ENCODE data around the gene PBLD. TPM values are rescaled to one million over a fixed set of nuclear protein-coding genes. Genes with fewer than 3 reads are reported as not detected.
"Not testable (repeated sequence)": the region's sequence is repeated elsewhere in the genome, so short reads cannot be mapped to it uniquely, and the experiment has no call there.

The PBLD gene
- polyA plus RNA-seq, 3 donors, result 58.0 to 98.2 (median 92.0) TPM

DNA sequence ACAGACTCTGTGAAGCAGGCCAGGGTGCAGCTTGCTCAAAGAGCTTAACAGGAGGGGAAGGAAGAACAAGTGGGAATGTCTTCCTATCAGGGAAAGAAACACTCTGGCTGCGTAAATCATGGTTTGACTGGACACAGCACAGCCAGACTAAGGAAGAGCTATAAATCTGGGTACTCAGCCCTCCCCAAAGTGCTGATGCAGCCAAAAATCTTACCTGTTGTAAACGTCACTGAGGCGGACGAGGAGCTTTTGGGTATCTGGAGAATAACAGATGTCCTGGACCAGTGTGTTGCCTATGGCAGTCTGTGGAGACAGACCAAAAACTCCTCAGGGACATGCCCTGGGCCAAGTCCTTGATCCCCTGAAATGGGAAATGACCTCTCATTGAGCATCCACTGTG lies 44.0 kb downstream of the PBLD start:
- DNase-seq, result no peak

DNA sequence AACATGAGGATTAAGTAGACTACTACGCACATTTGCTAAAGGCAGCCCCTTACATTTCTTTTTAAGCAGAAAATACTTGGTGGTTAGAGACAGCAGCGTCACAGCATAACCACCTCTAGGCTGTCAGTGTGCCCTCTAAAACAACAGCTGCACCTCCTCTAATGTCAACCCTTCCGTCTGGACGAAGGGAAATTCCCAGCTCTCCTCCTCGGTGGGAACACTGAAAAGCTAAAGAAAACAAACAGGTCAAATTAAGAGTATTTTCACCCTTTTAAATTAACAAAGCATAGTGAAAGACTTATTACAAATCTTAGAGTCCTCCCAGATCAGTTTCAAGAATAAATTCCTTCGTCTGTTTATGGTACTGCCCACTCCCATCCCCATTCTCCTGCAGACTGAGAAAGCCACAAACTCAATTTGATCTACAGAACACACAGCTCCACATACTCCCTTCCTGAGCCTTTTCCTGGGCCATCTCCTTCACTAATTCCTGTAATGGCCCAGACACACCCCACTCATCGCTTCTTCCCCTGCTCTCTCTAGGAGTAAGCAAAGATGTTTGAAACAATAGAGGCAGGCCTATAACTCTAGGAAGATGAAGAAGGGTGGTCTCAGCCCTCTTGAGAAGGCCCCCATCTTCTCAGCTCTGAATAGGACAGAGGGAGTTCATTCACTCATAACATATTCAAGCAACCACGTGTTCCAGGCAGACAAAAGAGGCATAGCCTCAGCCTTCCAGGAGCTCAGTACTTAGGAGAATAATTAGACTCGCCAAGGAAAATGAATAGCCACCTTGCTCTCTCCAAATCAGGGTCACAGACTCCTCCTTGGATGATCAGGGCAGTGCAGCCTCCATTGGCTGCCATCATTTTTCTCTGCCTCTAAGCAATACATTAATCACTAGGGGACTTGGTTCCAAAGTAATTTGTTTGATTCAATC lies 48.4 kb downstream of the PBLD start:
- DNase-seq, result peak; percentile 77

DNA sequence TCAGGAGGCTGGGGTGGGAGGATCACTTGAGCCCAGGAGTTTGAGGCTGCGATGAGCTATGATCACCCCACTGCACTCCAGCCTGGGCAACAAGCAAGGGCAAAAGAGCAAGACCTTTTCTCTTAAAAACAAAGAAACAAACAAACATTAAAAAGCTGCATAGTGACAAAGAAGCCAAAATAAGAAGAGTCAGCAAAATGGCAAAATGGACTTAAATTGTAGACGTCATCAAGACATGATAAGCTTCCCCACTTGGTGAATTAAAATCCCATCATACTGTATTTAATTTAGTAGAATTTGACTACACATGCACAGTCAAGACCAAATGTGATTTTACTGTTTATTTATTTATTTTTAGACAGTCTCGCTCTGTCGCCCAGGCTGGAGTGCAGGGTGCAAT lies 52.0 kb downstream of the PBLD start:
- DNase-seq, result no peak

DNA sequence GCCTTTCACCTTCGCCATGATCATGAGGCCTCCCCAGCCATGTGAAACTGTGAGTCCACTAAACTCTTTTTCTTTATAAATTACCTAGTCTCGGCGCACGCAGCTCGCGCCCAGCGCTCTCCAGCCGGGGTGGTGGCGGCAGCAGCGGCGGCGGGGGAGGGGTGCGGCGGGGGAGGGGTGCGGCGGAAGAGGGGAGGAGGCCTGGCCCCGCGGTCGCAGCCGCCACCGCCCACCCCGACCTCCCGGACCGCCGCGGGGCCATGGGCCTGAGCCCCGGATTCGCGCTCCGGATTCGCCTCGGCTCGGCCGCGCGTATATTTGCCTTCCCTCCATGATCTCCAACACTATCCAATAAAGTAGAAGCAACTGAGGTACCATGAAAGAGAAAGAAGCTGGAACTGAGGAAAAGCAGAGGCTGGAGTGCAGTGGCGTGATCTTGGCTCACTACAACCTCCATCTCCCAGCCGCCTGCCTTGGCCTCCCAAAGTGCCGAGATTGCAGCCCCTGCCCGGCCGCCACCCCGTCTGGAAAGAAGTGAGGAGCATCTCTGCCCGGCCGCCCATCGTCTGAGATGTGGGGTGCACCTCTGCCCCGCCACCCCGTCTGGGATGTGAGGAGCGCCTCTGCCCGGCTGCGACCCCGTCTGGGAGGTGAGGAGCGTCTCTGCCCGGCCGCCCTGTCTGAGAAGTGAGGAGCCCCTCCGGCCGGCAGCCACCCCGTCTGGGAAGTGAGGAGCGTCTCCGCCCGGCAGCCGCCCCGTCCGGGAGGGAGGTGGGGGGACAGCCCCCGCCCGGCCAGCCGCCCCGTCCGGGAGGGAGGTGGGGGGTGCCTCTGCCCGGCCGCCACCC lies 53.6 kb downstream of the PBLD start:
- not testable (repeated sequence) for DNase-seq

DNA sequence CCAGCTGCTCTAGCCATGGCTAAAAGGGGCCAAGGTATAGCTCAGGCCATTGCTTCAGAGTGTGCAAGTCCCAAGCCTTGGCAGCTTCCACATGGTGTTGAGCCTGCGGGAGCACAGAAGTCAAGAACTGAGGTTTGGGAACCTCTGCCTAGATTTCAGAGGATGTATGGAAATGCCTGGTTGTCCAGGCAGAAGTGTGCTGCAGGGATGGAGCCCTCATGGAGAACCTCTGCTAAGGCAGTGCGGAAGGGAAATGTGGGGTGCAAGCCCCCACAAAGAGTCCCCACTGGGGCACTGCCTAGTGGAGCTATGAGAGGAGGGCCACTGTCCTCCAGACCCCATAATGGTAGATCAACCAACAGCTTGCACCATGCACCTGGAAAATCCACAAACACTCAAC lies 54.9 kb downstream of the PBLD start:
- DNase-seq, result not testable (repeated sequence)

DNA sequence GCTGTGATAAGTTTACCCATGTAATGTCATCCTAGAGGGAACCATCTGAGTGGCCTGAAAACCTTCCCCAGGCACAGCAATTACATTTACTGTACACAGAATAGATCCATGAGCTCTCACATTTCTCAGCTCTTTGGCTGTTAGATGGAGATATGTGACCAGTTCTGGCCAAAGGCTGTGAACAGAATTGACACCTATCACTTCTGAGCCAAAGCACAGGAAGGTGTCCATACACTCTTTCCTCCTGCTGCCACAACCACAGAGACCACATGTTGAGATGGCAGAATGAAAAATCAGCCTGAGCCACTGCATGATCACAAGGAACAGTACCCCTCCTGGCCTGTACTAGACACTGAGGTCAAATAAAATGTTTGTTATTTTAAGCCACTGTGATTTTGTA lies 56.5 kb downstream of the PBLD start:
- DNase-seq, result no peak

DNA sequence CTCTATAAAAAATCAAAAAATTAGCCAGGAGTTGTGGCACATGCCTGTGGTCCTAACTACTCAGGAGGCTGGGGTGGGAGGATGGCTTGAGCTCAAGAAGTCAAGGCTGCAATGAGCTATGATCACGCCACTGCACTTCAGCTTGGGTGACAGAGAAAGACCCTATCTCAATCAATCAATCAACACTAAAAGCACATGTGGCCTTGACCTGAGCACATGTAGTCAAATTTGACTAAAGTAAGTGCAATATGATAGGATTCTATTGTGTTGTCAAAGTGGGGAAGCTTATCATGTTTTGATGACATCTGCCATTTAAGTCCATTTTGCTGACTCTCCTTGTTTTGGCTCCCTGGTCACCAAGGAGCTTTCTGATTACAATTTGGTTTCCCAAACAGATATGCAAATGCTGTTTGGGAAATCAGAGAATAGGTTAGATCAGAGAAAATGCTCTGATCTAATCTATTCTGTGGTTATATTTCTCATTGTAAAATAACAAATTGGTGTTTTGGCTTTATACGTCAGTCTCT lies 57.1 kb downstream of the PBLD start:
- DNase-seq, result no peak

DNA sequence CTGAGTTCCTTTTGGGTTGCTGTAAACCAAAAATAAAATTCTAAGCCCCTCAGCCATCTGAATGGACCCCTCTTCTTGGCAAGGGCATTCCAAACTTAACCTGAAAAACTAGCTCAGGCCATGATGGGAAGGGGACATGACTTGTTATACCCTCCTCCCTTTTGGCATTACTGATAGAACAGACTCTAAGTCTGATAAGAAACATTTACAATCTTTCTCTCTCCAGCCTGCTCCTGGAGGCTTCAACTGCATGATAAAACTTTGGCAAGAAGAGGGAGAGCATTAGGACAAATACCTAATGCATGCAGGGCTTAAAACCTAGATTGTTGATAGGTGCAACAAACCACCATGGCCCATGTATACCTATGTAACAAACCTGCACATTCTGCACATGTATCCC lies 59.9 kb downstream of the PBLD start:
- no peak for DNase-seq

DNA sequence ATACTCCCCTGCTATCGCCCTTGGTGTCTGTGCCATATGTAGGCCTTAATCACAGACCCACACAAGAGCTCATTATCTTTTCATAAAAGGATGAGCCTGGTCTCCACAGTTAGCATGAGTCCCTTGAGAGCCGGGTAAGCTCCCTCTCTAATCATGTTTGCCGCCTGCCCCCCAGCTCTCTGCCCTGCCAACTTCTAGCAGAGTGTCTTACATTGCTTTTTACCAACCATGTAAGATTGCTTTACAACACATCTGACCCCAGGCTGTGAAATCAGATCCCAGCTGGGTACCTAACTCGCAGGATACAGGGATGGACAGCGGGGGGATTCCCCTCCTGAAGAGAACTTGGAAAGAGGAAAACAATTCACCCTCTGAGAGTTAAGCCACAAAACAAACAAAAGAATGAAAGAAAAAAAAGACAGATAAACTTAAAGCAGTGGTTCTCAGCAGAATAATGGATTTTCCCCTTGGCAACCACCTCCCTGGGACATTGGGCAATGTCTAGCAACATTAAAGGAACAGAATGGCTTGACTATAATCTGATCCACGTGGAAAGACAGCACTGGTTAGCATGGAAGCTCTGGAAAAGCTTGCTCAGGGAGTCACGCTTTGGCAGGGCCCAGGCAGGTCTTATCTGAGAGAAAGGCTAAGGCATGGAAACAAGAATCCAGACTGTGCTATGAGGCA lies 61.4 kb downstream of the PBLD start:
- no peak for DNase-seq

DNA sequence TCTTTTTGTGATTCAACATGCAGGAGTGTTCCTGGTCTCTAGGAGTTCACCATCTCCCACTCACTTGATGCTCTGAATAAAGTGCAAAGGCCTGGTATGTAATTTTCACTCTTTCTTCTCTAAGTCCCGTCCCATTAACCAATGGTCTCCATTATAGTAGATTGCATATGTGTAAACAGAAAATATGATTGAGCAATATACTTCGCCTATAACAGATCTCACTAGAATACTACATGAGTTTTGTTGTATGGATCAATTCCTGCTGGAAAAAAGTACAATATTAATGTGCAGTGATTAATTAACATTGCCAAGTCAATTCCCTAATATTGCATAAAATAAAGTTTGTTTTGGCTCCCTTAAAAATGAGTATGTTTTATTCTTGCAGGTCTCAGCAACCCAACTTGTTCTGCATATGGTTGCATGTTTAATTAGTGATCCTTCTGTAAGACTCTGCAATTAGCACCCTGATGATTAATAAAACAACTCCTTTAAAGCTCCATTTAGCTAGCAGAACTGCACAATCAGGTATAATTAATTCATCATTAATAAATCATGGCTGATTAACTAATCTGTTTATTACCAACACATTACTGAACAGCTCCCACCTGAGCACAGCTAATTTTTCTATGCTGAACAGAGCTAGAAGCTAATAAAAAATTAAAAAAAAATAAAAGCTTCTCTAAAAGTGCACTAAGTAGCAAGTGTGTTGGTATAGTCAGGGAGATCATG lies 63.0 kb downstream of the PBLD start:
- no peak for DNase-seq

DNA sequence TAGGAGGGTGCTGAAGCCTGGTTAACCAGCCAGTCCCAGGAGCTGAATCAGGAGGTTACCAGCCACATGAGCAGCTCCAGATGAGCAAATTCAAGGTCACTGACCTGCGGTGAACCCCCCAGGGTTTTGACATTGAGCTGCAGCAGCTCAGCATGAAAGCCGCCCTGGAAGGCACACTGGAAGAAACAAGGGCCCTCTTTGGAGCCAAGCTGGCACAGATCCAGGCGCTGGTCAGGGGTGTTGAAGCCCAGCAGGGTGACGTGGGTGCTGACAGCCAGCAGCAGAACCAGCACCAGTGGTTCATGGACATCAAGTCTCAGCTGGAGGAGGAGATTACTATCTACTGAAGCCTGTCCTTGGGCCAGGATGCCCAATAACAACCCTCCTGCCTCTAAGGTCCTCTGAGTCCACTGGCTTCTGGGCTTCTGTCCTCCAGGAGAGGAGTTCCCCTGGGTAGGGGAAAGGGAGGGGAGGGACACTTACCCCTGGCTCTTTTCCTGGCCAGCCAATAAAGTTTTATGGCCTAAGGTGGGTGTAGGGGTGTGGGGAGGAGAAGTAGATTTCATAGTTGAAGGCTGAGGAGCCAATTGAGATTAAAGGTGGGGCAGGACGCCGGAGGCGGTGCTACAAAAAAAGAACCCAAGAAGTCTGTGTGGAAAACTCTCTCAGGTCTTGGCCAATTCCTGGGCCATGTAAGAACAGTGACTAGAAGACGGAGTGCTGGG lies 71.4 kb downstream of the PBLD start:
- DNase-seq, result no peak

DNA sequence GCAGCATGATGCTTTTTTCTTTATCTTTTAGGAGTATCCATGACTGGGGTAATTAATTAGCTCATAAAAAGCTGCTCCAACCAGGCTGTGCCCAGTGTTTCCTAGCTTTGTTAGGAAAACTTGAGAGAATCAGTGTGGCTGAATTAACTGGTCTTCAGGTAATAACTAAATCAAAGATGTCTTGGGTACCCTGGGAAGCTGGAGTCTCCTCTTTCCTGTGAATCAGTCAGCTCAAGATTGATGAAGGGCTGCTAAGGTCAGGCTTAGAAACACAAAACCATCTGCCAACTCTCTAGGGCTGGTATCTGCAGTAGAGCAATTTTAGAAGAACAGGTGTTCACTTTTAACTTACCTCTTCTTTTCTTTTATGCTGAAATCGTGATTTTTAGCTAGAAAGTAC lies 79.4 kb downstream of the PBLD start:
- DNase-seq, result peak; percentile 45

DNA sequence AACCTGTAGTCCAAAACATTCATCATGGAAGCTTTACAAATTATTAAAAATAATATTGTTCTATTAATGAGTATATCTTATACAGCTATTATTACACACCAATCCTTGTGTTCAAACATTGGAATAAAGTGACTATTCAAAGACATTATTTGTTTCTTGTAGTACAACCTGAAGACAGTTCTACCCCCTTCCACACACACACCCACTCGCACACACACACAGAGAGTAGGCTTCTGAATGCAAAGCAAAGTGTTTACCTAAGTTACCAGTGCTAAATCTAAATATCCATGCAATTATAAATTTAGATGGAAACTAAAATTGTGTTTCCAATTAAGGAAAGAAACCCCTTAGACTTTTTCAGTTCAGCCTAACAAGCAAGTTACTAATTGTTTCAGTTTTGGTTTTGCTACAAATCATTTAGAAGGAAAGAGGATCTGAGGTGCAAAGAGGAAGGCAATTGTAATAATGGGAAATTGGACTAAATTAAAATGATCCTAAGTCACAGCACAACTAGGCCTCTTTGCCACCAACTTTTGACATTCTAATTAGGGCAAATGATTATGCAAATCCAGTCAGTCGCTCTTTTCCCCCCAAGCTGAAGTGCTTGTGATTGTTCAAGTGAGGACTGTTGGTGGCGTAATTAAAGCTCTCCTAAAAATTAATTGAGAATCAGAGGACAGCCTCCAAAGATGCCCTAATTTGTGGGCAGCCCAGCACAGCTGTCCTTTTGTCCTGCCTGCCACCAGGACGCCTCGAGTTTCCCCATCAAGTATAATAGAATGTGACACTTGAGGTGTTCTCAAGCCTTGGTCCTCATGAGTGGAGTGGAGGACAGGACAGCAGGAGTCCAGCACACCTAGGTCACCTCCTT lies 80.9 kb downstream of the PBLD start:
- DNase-seq, result no peak

DNA sequence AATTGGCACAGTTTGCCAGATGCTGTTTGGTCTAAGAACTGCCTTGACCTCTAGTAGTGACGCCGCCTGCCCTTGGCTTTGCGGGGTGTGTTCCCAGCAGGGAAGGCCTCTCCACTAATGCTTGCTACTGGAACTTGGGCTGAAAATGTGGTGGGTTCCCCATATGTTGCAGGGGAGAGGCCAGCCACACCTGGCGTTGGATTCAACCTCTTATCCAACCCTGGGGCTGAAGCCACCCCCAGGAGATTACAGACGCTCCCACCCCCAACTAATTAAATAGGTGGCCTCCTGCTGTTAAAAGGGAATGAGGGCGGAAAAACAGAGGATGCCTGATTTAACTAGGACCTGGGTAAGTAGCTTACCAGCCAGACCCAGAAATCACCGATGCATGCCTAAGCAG lies 81.6 kb downstream of the PBLD start:
- no peak for DNase-seq

DNA sequence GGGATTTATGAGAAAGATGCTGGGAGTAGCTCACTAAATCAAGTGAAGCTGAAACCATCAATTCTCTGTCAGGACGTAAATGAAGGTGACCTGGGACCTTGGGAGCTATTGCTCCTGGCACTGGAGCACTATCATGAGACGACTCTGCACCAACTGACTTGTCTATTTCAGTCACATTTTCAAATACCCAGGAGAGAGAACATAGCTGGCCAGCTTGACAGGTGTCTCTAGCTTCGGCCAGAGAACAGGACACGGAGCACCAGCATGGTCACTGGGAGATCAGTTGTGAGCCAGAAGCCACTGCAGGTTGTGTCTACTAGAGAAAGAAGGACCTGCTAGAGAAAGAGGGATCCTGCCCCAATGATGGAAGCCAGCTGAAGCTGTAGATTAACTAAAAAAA lies 83.4 kb downstream of the PBLD start:
- no peak for DNase-seq

DNA sequence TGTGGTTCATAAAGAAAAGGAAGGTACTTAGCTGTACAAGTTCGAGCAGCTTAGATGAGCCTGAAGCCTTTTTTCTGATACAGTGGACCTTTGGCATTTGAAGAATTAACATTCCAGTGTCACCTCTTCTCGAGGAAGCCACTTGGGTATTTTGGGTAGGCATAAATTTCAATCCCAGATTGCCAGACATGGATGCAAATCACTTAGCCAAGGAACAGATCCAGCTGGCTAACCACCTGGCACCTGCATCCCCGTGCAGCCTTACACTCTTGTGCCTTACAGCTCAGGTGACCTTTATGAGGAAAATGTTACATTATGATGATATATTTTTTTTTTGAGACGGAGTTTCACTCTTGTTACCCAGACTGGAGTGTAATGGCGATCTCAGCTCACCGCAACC lies 84.8 kb downstream of the PBLD start:
- no peak for DNase-seq

DNA sequence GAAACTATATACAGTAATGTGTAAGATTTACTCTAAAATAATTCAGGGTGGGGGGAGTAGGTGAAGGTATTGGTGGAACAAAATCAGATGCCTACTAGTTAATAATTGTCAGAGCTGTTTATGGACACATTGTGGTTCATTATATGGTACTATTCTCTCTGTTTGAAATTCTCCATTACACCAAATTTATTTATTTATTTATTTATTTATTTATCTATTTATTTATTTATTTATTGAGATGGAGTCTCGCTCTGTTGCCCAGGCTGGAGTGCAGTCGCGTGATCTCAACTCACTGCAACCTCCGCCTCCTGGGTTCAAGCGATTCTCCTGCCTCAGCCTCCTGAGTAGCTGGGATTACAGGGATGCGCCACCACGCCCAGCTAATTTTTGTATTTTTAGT lies 86.3 kb downstream of the PBLD start:
- not testable (repeated sequence) for DNase-seq

DNA sequence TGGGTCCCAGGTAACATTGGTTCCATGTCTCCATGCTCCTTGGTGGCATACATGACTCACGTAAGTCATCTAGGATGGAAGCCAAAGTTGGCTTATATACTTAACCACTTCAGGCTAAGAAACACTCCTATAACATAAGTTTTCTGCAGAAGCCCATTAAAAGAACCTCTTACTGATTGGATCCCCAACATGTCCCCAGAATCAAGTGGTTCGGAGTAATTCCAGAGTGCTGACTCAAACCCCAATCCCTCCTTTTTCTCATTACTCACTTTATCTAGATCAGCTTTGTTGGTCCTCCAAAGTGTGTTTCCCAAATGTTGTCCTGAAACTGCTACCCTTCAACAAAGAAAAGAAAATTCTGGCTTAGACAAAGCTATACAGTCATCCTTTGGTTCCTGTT lies 90.7 kb downstream of the PBLD start:
- no peak for DNase-seq

DNA sequence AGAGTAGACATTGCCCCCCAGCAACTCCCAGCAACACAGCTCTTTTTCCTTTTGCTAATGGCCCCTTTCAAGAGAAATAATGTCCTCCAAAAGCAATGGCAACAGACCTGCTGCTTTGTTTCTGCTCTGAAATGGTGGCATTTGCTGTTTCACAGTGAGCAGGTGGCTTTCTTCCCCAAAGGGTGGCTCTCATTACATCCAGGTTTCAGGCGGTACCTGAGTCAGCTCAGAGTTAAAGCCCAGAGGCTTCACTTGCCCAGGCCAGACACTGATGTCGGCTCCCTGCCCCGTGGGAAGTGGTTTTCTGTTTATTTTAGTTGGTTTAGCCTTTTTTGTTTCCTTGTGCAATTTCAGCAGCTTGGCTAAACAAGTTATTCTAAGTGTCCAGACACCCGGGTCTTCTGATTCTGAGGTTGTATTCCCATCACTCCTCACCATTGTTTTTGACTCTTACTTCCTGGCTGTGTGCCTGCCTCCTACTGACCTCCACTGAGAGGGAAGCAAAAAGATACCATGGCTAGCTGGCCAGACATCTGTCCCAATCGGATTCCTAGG lies 93.1 kb downstream of the PBLD start:
- no peak for DNase-seq
